Stimulated activated CD8-positive, alpha-beta memory T cell treated with anti-CD3 and anti-CD28 coated beads, Interleukin-2, amount 100 ng/mL, for 1 hour (primary cell): ENCODE data around the gene RNF111.

ENCODE experiments used
- DNase-seq, 2 donors: peaks; one replicate each; pipeline ENCODE4 v3.0.0-alpha.2; 2020; ENCODE audit warnings: low read depth in 2 of 2

RNF111 gene

GRCh38 chr15:58987491-58988005 is at the start of gene RNF111:
TSS of gene RNF111 (plus strand) at chr15:58987663. CDS start at chr15:59030823, 43,160 bp downstream.
- DNase-seq, result peak; percentile 68 to 83

- DNase-seq, result no peak
Measured at GRCh38 chr15:58947179-58947578, 40.3 kb upstream of the RNF111 start.

- no peak for DNase-seq
Measured at GRCh38 chr15:58951388-58952007, 36.0 kb upstream of the RNF111 start.

GRCh38 chr15:58952751-58953150 is 34.7 kb upstream of the RNF111 start:
- no peak for DNase-seq

- DNase-seq, result peak; percentile 8 to 39
Measured at GRCh38 chr15:58957101-58957973, 30.1 kb upstream of the RNF111 start.

GRCh38 chr15:58958811-58959210 is 28.7 kb upstream of the RNF111 start:
- no peak for DNase-seq

GRCh38 chr15:58962136-58962535 is 25.3 kb upstream of the RNF111 start:
- no peak for DNase-seq

GRCh38 chr15:58962662-58963565 is 24.5 kb upstream of the RNF111 start:
- DNase-seq, result no peak

- no peak for DNase-seq
Measured at GRCh38 chr15:58966698-58967097, 20.8 kb upstream of the RNF111 start.

- no peak for DNase-seq
Measured at GRCh38 chr15:58967479-58967878, 20.0 kb upstream of the RNF111 start.

- DNase-seq, result no peak
Measured at GRCh38 chr15:58977887-58978286, 9.6 kb upstream of the RNF111 start.

GRCh38 chr15:58980351-58980939 is 7.0 kb upstream of the RNF111 start:
- no peak for DNase-seq

- DNase-seq, result no peak
Measured at GRCh38 chr15:58981808-58982475, 5.5 kb upstream of the RNF111 start.

GRCh38 chr15:58983261-58983660 is 4.2 kb upstream of the RNF111 start:
- no peak for DNase-seq

GRCh38 chr15:58985443-58985842 is 2.0 kb upstream of the RNF111 start:
- no peak for DNase-seq

- DNase-seq, result no peak
Measured at GRCh38 chr15:58987036-58987435, 427 bp upstream of the RNF111 start.

- DNase-seq, result peak; percentile 23 to 46
Measured at GRCh38 chr15:58988006-58988785, 733 bp downstream of the RNF111 start.

- DNase-seq, result no peak
Measured at GRCh38 chr15:58992181-58992580, 4.7 kb downstream of the RNF111 start.

GRCh38 chr15:58994906-58995453 is 7.5 kb downstream of the RNF111 start:
- no peak for DNase-seq

- DNase-seq, result no peak
Measured at GRCh38 chr15:58999694-59000093, 12.2 kb downstream of the RNF111 start.
